ENCODE results near the gene VGLL3. TPM values are rescaled to one million over a fixed set of nuclear protein-coding genes. Genes with fewer than 3 reads are reported as not detected.

VGLL3 gene
- polyA plus RNA-seq, 1 donor from 2014 or later = 0.06 TPM

GRCh38 chr3:86923071-86923491 lies 67.9 kb downstream of the VGLL3 start:
- H3F3A ChIP-seq (ENCODE audit: insufficient read depth, low read length, poor library complexity, severe bottlenecking) = no peaks in the 10 kb centered on the region
- H3K9me3 ChIP-seq (ENCODE audit: low read length) = no peaks in the 10 kb centered on the region
- no peak overlapping the region for H3K27ac ChIP-seq (ENCODE audit: low read length)
- no peak overlapping the region for H3K4me3 ChIP-seq (ENCODE audit: low read length)
- H3K9ac ChIP-seq (ENCODE audit: low read length) = no peak overlapping the region
- no peaks in the 10 kb centered on the region for H3K27me3 ChIP-seq (ENCODE audit: insufficient read depth, low read depth, low read length)
- H3K36me3 ChIP-seq (ENCODE audit: insufficient read depth, low read length) = no peaks in the 10 kb centered on the region
- H3K9me2 ChIP-seq (ENCODE audit: insufficient read depth, low read length) = no peaks in the 10 kb centered on the region
- no peaks in the 10 kb centered on the region for H4K20me1 ChIP-seq (ENCODE audit: insufficient read depth)
- H3K4me2 ChIP-seq (ENCODE audit: low read length) = no peak overlapping the region
- TF ChIP-seq EZH2 (IDR thresholded peaks at IDR 0.05; ENCODE audit: borderline replicate concordance, insufficient read depth, low read length, poor library complexity, severe bottlenecking) = no peak
- no peak for TF ChIP-seq CTCF (IDR thresholded peaks at IDR 0.05; ENCODE audit: poor library complexity, severe bottlenecking)
- TF ChIP-seq MXI1 (conservative IDR thresholded peaks at IDR 0.05; ENCODE audit: poor library complexity, severe bottlenecking) = no peak
- no peak for TF ChIP-seq EP300 (conservative IDR thresholded peaks at IDR 0.05; ENCODE audit: poor library complexity, severe bottlenecking)
- no peak for TF ChIP-seq TAF1 (IDR thresholded peaks at IDR 0.05; ENCODE audit: low read depth)
- TF ChIP-seq RAD21 (conservative IDR thresholded peaks at IDR 0.05) = no peak
- no peak for TF ChIP-seq POLR2AphosphoS5 (IDR thresholded peaks at IDR 0.05)
- TF ChIP-seq REST (IDR thresholded peaks at IDR 0.05; ENCODE audit: borderline replicate concordance) = no peak
- TF ChIP-seq SMC3 (conservative IDR thresholded peaks at IDR 0.05; ENCODE audit: poor library complexity) = no peak
- no peak overlapping the region for H2AFZ ChIP-seq (ENCODE audit: low read depth, low read length)
- no peaks in the 10 kb centered on the region for H3K79me2 ChIP-seq (replicated peaks; ENCODE audit: insufficient read depth, low read length)

- Histone ChIP-seq H3F3A (ENCODE audit: insufficient read depth, low read length, poor library complexity, severe bottlenecking) (no peaks in the 10 kb centered on the region), H3K9ac (ENCODE audit: low read length) (no peak overlapping the region), H3K9me3 (ENCODE audit: low read length) (no peaks in the 10 kb centered on the region), H3K36me3 (ENCODE audit: insufficient read depth, low read length) (no peaks in the 10 kb centered on the region), H2AFZ (ENCODE audit: low read depth, low read length) (no peak overlapping the region), H3K79me2 (replicated peaks; ENCODE audit: insufficient read depth, low read length) (no peaks in the 10 kb centered on the region), H3K4me2 (ENCODE audit: low read length) (no peak overlapping the region), H3K27ac (ENCODE audit: low read length) (no peak overlapping the region), H3K4me3 (ENCODE audit: low read length) (no peak overlapping the region), H3K27me3 (ENCODE audit: insufficient read depth, low read depth, low read length) (no peaks in the 10 kb centered on the region), H4K20me1 (ENCODE audit: insufficient read depth) (no peaks in the 10 kb centered on the region), H3K9me2 (ENCODE audit: insufficient read depth, low read length) (no peaks in the 10 kb centered on the region)
- TF ChIP-seq SMC3 (conservative IDR thresholded peaks at IDR 0.05; ENCODE audit: poor library complexity) = no peak
- no peak for TF ChIP-seq TAF1 (IDR thresholded peaks at IDR 0.05; ENCODE audit: low read depth)
- no peak for TF ChIP-seq EP300 (conservative IDR thresholded peaks at IDR 0.05; ENCODE audit: poor library complexity, severe bottlenecking)
- no peak for TF ChIP-seq REST (IDR thresholded peaks at IDR 0.05; ENCODE audit: borderline replicate concordance)
- no peak for TF ChIP-seq CTCF (IDR thresholded peaks at IDR 0.05; ENCODE audit: poor library complexity, severe bottlenecking)
- no peak for TF ChIP-seq RAD21 (conservative IDR thresholded peaks at IDR 0.05)
- TF ChIP-seq MXI1 (conservative IDR thresholded peaks at IDR 0.05; ENCODE audit: poor library complexity, severe bottlenecking) = no peak
- TF ChIP-seq POLR2AphosphoS5 (IDR thresholded peaks at IDR 0.05) = no peak
- TF ChIP-seq EZH2 (IDR thresholded peaks at IDR 0.05; ENCODE audit: borderline replicate concordance, insufficient read depth, low read length, poor library complexity, severe bottlenecking) = no peak
Observed at GRCh38 chr3:86921971-86922680, 68.8 kb downstream of the VGLL3 start.
